ENCODE data around the gene NRCAM.

NRCAM gene

DNA sequence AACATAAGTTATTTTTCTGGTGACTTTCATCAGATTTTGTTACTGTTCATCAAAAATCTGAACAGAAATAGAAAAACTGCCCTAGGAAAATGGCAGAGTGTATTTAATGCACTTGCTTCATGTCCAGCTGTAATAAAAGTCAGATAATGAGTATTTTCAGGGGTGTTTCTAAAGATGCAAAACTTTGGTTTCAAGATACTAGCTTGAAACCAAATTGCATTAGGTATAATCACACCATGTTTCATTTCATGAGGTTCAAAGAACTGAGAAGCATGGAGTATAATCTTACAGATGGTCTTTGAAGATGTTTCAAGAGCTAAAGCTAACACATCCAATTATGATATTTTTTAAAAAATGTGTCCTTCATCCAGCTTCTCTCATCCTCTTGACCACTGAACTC lies 128.9 kb downstream of the NRCAM start:
- ChIA-PET CTCF (interaction anchor here (1.1 to 2.3 kb wide), 6 partner anchors 10 to 138 kb away, joined by 3 to 7 read pairs (median 3); no protein-coding TSS in a partner anchor), POLR2A (interaction anchor here (0.6 kb wide), 1 partner anchor 28 kb away, joined by 3 read pairs; no protein-coding TSS in a partner anchor)
- no peak for DNase-seq (ENCODE audit: extremely low spot score)
- TF ChIP-seq CTCF (IDR thresholded peaks at IDR 0.05; ENCODE audit: control extremely low read depth, extremely low read depth, low read depth, missing control alignments): no peak

DNA sequence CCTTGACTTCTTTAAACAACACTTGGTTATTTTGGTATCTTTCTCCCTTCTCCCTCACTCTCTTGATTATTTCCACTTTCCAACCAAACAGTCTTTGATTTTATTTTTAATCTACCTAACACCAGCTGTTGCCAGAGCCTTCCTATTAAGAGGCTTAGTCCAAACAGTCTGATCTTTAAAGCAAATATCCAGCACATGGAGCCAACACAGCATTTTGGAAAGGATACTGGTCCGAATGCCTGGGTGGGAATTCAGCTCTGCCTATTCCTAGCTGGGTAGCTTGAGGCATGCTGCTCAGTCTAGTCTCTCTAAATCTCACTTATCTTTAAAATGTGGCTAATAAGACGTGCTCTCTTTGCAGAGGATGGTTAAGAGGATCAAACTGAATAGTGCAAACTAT lies 129.3 kb downstream of the NRCAM start:
- ChIA-PET CTCF (interaction anchor here (1.1 to 2.3 kb wide), 5 partner anchors 10 to 138 kb away, joined by 3 to 7 read pairs (median 3); no protein-coding TSS in a partner anchor), POLR2A (interaction anchor here (0.6 kb wide), 1 partner anchor 28 kb away, joined by 3 read pairs; no protein-coding TSS in a partner anchor)
- TF ChIP-seq CTCF (IDR thresholded peaks at IDR 0.05; ENCODE audit: control extremely low read depth, extremely low read depth, low read depth, missing control alignments): no peak
- no peak for DNase-seq (ENCODE audit: extremely low spot score)

DNA sequence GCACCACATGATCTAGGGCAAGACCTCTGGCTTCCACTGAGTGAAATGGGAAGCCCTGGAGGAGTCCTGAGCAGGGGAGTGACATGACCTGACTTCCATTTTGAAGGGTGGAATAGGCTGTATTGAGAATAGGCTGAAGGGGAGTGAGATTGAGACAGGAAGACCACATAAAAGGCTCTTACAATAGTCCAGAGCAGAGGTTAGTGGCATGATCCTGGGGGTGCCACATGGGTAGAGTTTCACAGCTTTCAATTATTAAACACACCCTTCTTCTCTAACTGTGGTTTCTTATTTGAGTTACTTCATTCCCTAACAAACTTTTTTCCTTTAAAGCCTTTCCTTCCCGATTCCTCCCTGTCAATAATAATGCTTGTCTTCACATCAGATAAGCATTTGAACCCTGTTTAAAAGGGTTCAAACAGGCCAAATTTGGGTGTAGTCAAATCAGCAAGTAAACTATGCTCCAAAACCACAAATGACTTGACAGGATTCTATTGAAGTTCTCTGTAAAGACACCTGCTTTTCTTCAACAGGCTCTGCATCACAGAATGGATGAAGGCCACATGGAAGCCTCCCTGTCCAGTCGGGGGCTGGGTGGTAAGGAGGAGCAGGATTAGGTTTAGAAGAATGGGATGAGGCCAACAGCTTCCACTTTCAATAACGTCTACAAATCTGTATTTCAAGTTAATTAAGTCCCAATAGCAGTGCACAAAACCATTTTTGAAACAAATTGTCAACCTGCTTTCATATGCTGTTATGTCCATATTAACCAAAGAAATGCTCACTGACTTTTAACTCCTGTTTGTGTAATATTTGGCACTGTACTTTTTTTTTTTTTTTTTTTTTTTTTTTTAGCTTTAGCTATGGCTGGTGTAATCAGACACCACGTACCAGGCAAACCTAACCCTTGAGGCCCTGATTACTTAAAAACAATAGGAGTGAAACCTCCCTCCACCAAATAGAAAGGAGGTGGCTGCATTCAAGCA lies 131.9 kb downstream of the NRCAM start:
- CTCF ChIA-PET: interaction anchor here (1.4 to 1.8 kb wide), 4 partner anchors 7 to 24 kb away, joined by 3 to 4 read pairs (median 4); no protein-coding TSS in a partner anchor
- TF ChIP-seq CTCF (IDR thresholded peaks at IDR 0.05; ENCODE audit: control extremely low read depth, extremely low read depth, low read depth, missing control alignments): no peak
- POLR2A ChIA-PET: no interaction called here
- DNase-seq (ENCODE audit: extremely low spot score): no peak

GRCh38 chr7:108322925-108323832 lies 133.1 kb downstream of the NRCAM start:
- CTCF ChIA-PET: interaction anchor here (1.4 to 1.8 kb wide), 4 partner anchors 9 to 25 kb away, joined by 3 to 4 read pairs (median 4); no protein-coding TSS in a partner anchor
- DNase-seq (ENCODE audit: extremely low spot score): no peak
- no peak for TF ChIP-seq CTCF (IDR thresholded peaks at IDR 0.05; ENCODE audit: control extremely low read depth, extremely low read depth, low read depth, missing control alignments)
- POLR2A ChIA-PET: no interaction called here

DNA sequence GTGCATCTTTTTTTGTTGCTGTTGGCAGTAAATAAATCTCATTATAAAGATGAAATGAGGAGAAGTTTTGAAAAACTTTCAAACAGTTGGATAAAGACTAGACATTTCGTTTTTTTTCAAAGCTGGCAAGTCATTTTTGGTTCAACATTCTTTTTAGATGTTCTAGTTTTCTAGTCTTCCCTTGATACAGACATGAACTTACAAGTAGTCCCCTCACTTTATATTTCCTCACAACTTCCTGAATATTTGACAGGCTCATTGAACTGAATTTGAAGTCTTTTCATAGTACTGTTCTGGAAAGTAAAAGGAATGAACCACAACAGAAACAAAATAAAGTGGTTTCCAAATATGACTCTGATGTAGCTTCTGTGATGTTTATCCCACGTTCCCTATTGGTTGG lies 134.2 kb downstream of the NRCAM start:
- ChIA-PET CTCF (interaction anchor here (3.2 kb wide), 1 partner anchor 12 kb away, joined by 14 read pairs; no protein-coding TSS in a partner anchor), POLR2A (no interaction called here)
- no peak for DNase-seq (ENCODE audit: extremely low spot score)
- no peak for TF ChIP-seq CTCF (IDR thresholded peaks at IDR 0.05; ENCODE audit: control extremely low read depth, extremely low read depth, low read depth, missing control alignments)

GRCh38 chr7:108321359-108321758 lies 134.9 kb downstream of the NRCAM start:
- CTCF ChIA-PET: interaction anchor here (1.0 to 3.2 kb wide), 3 partner anchors 9 to 36 kb away, joined by 3 to 14 read pairs (median 3); no protein-coding TSS in a partner anchor
- POLR2A ChIA-PET: no interaction called here
- TF ChIP-seq CTCF (IDR thresholded peaks at IDR 0.05; ENCODE audit: control extremely low read depth, extremely low read depth, low read depth, missing control alignments): no peak
- DNase-seq (ENCODE audit: extremely low spot score): no peak

Data from GM10248 (cell line).